GM04504 (cell line): ENCODE data around the gene GLI3.

ENCODE experiments used
- DNase-seq: peaks from one replicate; pipeline ENCODE4 v3.0.0-alpha.2; 2012; ENCODE audit warnings: low read depth

GLI3 gene

DNA sequence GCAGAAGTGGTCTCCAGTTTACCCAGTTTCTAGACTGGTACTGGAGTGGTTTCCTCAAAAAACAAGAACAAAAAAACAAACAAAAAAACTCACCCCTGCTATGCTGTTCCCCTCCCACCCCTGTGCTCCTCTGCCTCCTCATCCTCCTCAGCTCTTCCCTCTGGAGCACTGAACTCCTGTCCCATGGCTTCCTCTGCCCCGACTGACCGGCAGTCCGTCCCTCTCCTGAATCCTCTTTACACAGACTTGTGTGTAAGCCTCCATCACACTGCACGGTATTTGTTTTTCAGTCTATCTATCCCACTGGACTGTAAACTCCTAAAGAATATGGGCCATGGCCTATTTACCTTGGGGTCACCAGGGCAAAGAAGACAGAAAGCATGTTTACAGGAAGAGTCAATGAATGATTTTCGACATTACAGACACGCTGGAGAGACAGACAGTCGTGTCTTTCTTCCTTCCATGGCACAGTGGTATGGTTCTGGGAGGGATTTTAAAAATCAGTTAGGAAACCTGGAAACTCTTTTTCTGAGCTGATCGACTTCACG, 265.3 kb downstream of the GLI3 start:
- DNase-seq = no peak

DNA sequence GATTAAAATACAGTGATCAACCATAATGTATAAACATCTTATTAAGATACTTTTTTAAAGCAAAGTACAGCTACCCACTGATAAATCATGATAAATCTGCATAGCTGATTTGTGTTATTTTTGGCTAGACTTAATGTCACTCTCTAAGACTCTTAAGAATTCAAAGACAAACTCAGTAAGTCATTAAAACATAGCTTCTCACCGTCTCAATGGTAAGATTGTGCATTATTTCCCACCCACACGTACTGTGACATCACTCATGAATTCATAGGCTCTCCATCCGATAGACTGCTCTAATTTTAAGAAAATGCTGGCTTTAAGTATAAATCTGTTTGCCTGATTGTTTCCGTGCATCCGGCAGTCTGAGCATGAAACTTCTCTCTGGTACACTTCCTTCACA, 266.1 kb downstream of the GLI3 start:
- DNase-seq = no peak

DNA sequence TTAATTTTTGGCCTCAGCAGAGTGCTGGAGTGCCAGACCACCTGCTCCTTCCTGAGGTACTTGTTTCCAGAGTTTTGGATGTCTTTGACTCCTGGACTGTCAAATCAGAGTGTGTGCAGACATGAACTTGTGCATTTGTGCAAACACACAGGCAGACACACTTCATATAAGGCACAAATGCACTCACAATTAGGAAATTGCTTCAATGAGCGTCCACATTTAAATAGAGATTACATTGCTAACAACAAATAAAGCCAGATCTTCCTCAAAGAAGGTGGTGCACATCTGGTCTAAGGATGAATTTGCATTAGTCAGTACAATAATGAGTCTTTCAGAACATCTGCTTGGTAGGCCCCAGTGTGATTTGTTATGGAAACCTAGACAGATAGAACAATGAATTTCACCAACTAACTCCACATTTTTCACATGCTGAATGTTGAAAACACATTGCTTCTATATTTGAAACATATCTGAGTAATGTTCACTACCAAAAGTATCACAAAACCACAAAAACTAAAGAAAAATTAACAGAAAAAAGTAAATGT, 267.4 kb downstream of the GLI3 start:
- DNase-seq = peak; percentile 34

DNA sequence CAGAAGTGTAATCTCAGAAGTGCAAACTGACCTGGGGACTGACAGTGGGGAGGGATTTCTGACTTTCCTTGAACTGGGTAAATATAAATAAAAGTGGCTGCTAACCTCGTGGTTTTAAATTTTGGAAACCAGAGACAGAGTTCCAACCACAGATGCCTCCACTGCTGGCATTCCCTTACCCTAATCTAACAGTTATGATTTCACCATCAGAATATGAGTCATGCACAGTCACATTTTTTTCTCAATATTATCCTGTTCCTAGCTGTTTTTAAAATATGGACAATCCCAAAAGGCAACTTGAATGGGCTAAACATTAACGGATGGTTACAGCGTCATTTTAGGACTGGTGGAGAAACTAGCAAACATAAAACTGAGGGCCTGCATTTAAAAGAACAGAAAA, 269.9 kb downstream of the GLI3 start:
- peak; percentile 31 for DNase-seq

DNA sequence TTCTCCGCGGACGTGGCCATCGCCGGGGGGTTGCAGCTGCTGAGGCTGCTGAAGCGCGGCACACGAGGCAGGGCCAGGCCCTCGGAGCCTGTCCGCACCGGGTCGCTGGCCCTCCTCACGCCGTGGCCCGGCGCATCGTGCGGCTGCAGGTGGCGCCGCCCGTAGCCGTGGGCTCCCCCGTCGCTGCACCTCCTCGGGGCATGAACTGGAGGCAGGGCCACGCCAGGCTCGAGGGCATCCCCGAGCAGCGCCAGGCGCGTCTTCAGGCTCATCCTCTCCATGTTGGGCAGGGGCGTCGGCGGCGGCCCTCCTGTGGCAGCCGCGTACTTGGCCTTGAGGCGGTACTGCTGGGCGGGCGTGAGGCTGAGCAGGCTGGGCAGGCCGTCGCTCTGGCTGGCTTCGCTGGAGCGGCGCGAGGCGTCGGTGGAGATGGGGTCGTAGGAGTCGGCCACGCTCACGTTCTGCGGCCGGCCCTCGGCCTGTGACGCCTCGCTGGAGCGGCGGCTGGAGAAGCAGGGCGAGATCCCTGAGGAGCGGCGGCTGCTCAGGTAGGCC, 271.0 kb downstream of the GLI3 start:
- DNase-seq = no peak

DNA sequence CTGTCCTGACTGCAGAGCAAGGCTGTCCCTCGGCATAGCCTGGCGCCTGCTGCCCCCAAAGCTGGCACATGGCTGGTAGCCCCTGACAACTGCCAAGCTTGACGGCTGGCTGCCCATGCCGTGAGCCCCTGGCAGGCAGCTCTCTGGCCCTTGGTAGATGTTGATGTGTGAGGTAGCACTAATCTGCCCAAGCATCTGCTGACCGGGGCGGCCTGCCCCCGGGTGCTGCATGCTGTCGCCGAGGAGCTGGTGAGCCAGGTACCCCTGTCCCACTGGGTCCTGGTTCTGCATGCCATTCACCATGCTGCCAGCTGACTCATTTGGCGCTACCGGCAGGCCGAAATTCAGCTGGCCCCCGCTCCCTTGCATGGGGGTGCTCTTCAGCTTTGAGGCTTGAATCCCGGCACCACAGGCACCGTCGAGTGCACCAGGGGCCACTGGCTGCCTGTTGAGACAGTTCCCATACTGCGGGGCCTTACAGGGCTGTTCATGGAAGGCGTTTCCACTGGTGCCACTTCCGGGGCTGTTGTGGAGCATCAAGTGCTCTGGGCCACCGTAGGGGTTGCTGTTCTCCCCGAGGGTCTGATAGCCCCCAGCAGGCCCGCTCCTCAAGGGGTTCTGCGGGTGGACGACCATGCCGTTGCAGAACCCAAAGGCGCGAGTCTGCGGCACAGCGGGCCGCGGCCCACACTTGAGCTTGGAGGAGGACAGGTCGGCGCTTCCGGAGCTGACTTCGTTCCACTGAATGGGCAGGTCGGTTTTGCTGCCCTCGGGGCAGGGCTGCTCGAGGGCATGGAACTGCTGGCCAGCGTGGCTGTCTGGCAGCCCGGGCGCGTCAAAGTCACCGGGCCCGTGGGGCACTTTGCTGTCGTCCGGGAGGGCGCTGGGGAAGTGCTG, 271.9 kb downstream of the GLI3 start:
- no peak for DNase-seq

DNA sequence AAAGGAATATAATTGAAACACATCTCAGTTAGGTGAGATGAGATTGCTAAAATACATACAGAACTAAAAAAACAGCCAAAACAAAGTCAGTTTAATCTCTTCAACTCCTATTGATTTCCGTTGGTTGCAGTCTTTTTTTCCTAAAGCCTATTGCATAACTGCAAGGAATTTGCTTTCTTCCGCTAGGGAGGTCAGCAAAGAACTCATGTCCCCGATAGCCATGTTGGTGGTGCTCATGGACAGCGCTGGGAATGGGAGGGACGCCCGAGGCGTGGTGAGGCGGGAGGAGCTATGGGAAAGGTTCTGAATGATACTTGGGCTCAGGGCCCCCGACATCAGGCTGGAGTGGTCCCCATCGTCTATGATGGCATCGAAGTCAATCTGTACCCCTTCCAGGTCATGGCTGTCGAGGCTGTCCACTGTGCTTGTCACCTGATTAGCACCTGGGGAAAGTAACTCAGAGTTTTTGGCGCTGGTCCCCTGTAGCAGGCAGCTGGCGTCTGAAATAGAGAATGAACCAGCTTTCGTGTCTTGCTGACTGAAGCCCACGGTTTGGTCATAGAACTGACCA, 272.7 kb downstream of the GLI3 start:
- no peak for DNase-seq

DNA sequence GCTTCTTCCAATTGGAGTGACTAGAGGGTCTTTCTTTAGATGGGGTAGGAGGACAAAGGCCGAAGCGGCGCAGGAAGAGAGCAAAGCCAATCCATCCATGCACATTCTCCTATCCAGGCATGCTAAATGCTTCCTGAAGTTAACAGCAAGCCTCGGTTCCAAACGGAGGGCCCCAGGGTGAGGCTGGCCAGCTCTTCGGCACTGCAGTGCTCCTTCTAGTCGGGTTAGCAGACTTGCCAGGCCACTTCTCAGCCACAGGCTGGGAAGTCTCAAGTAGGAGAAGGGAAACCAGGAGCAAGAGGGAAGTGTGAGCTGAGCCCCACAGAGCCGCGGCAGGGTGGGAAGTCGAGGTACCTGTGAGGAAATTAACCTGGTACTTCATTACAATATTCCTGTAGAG, 280.3 kb downstream of the GLI3 start:
- DNase-seq = no peak

DNA sequence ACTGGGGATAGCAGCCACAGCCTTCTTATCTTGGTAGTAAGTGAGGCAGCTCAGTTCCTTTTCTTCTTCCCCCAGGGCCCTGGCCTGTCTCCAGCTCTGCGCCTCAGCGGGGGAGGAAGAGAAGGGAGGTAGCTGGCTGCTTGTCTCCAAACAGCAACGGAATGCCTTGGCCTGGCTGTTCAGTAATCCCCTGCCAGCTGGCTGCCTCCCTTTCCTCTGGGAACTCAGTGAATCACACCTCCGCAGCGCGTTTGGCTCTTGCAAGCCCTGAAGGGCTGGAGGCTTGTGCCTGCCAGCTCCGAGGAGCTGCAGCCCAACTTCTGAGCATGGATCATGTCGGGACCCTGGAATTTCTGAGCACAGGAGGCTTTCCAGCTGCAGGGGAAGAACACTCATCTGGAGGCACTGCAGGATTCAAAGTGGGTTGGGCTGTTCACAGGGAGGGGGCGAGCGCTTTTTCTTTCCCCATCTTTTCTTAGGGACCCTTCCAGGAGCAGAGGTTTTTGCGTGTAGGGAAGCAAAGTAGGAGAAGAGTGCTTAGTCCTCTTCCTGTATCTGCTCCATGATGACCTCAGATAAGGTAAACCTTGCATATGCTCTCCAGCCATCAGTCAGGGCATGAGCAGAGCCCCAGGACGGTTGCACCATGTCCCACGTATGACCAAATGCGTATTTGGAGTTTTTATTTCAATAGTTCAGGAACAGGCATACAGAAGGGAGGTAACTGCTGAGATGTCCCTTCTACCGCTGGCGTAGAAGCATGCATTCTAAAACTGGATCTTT, 280.9 kb downstream of the GLI3 start:
- peak; percentile 99 for DNase-seq

DNA sequence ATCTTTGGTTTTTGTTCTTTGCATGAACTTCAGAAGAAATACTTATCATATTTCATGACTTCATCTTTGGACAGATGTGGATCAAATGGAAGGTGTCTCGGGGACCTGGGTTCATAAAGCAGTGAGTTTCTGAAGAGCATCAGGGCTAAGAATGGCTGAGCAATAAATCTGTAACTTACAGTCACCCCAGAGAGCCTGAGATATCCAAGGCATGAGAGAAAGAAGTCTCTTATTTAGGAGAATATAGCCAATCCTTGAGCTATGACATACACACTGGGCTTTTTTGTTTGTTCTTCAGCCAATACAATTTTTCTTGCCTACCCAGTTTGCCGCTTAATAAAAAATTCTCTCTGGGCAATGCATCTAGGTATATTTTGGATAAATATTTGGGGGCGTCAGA, 281.6 kb downstream of the GLI3 start:
- DNase-seq = no peak

DNA sequence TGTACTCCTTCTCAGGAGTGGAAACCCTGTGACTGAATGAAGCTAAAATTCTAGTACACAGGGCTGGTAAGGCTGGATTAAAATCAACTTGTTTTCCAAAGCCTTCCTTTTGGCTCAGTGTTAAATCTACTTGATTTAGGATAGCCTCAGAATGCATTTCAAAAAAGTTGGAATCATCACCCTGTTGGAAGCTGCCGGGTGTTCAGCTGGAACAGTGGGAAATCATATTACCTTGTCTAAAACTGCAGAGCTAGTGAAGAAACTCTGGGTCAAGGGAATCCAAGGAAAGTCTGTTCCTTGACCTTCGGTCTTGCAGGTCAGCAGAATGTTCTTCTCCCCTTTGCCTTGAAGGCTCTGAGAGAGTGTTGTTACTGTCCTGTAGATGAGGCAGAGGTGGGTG, 282.0 kb downstream of the GLI3 start:
- no peak for DNase-seq

DNA sequence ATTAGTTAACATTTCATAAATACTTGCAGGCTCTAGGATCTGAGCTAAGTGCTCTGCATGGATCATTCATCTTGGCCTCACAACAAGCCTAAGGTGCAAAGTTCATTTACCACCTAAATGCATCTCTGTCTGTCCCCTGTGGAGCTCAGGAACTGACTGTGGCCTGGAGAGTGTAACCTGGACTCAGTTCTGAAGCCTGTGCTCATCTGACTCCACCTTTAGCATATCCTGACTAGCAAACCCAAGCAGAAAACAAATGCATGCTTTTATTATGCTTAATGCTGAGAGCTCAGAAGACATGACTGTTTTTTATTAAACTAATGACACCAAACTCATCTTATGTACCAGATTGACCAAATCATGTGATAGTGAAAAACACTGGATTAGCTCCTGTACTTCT, 288.5 kb downstream of the GLI3 start:
- no peak for DNase-seq

DNA sequence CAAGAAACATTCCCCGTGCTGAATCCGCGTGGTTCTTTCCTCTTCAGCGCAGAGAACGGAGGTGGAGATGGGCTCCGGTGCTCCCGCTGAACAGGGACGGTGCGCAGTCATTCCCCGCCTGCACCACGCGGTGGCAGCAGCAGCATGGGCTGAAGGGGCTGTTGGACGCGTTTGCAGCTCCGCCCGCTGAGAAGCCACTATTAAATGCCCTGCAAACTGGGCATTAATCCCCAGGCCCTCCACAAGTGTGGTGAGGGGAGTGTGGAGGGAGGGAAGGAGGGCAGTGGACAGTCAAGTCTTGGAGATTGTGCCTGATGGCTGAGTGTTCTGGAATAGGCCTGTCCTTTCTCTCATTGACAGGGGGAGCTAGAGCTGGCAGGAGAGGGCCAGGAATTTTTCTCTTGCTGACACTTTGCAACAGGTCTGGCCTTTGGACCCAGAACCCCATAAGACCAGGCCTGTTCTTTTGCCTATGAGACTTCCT, 293.9 kb downstream of the GLI3 start:
- peak; percentile 41 for DNase-seq

DNA sequence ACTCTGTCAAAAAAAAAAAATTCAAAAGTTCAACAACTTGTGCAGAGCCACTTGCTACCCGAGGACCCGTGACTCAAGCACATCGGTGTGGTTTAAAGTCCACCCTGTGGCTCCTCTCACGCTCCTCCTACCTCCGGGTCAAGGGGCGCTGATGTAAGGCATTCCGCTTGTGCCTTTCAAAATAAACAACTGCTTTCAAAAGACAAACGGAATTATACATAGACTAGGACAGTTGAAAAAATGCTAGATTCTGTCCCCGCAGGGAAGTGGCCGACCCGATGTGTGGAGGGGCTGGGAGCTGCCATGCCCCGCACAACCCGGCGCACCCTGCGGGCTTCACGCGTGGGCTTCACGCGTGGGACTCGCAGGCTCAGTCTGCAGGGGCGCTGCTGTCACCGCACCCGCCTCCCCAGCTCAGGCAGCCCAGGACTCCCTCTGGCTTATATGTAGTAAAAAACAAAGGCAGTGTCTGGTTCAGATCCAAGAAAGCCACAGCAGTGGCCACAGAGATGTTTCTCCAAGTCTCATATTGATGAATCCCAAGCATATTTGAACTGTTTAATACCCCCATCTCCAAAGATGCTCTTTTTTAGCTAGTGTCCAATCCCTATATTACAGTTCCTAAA, 294.4 kb downstream of the GLI3 start:
- DNase-seq = no peak

DNA sequence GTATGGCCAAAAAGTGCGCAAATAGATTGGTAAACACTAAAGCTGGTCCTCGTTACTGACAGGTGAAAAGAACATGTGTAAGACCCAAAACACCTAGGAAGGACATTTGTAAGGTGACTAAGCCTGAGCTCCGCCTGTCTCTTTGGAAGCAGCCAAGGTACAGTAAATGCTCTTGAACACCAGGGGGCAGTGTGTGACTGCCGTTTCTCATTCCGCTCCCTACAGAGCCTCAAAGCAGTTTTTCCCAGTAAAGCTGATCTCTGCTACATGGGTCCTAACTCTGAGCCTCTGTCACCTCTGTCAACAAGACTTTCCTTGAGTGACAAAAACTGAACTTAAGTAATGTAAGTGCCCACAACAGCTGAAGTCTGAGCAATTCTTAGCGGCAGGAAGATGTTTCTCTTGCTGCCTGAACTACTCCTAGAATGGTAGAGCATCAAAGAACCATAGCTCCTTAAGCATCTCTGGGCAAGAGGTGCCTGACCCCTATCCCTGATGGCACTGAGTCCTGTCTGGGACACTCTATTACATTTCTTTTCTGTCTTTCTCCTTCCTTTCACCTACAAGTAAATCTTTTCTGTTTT, 296.2 kb downstream of the GLI3 start:
- peak; percentile 60 for DNase-seq

DNA sequence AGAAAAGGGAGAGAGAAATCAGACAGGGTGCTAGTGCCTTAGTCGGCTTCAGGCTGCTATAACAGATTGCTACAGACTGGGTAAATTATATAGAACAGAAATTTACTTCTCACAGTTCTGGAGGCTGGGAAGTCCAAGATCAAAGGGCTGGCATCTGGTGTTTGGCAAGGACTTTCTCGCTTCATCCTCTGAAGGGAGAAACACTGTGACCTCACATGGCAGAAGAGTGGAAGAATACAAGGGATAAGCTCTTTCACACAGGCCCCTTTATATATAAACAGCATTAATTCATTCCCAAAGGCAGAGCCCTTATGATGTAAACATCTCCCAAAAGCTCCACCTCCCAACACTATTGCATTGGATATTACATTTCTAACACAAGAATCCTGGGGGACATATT, 298.6 kb downstream of the GLI3 start:
- DNase-seq = no peak

DNA sequence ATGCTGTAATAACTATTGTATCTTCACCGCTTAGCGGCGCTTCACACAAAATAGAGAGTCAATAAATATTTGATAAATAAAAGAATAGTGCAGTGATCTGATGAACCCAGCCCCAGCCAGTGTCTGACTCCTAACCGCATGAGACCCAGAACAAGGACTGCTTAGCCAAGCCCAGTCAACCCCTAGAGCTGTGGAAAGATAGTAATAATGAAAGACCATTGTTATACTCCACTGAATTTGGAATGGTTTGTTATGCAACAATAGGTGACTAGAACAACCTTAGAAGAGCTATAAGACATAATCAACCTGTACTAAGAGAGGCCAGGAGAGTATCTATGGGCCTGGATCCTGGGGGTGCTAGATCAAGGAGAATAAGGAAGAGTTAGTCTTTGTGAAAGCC, 303.6 kb downstream of the GLI3 start:
- no peak for DNase-seq

DNA sequence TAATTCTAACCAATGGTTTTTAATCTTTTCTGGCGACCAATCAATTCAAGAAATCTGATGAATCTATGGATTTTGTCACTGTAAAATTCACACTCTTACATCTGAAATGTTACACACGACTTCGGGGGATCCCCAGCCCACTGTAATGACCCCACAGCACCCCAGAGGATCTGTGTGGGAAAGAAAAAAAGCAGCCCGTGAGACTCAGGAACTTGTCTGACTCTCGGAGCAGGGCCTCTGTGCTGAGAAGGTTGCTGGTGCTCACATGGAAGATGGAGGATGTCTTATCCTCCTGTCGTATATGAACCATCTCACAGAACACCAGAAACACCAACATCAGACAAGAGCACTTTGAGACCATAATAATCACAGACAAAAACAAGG, 305.8 kb downstream of the GLI3 start:
- no peak for DNase-seq

DNA sequence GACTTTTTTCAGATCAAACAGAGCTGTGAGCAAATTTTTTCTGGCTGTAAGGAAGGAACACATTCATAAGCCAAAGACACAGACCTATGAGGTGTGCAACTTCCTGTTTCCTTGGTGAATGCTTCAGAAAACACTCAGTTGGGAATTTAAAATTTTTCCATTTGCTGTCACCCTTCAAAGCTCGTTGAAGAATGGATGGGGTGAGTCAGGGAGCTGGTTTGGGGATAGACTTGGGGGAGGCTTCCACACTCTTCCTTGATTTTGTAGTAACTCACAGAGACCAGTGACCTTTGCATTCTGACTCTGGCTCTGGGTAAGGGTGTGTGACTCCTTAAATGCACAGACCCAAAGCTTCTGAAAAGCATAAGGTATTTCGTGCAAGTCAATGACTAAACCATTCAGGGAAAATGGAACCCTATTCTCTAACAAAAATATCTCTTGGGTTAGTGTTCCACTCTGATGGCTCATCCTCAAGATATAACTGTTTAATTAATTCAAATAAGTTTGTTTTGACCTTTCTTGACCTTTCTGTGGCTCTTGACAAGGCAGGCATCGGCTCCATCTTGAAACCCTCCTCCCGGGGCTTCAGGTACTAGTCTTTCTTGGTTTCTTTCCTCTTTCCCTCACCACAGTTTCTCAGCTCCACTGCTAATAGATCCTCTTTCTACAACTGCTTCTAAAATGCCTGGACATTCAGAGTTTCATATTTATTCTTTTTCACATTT, 306.3 kb downstream of the GLI3 start:
- DNase-seq = no peak

DNA sequence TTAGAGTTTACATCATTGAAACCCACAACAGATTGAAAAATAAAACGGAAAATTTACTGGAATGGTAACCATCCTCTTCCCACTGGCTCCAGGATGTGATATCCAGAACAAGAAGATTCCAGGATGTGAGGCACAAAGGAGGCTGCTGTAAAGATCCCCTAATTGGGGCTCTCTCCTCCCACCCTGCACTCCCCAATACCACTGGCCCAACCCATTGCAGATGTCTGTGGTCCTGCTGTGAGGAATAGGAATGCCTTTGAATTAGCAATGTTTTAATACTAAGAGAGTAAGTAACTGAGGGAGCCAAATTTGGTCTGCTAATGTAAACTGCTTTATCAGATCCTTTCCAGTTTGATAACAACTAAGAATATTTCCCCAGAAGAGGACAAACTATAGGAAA, 308.2 kb downstream of the GLI3 start:
- no peak for DNase-seq
